ENCODE results near the gene KCNC3. TPM values are rescaled to one million over a fixed set of nuclear protein-coding genes. Genes with fewer than 3 reads are reported as not detected.

Gene KCNC3
- total RNA-seq, 1 donor from 2014 or later: not detected

DNA sequence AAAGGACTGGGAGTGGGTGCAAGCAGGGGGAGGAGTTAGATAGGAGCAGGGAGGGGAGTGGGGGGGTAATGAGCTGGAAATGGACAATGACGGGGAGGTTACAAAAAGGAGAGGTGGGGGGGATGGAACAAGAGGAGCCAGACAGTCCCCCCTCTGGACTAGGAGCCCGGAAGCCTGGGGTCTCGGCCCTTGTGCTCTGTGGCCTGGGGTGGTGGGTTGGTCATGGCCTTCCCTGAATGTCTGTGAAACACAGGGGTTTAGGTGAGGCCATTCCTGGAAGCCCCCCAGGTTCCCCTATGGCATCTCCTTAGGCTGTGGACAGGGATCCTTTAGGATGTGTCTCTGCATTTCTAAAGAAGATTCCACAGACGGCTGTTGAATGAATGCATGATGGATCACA, 12.1 kb downstream of the KCNC3 start:
- Histone ChIP-seq H3K79me2 (ENCODE audit: insufficient read depth, low read length) (no peaks in the 10 kb centered on the region), H2AFZ (ENCODE audit: low read depth, low read length) (no peak overlapping the region), H3K9me3 (ENCODE audit: insufficient read depth, low read depth, low read length) (no peaks in the 10 kb centered on the region), H3K27me3 (ENCODE audit: insufficient read depth, low read length) (peaks cover 14% of the 10 kb centered on the region), H3K36me3 (ENCODE audit: insufficient read depth, low read length) (no peaks in the 10 kb centered on the region), H4K20me1 (ENCODE audit: insufficient read depth, low read length) (no peaks in the 10 kb centered on the region), H3K9ac (ENCODE audit: low read length) (no peak overlapping the region), H3K4me1 (ENCODE audit: insufficient read depth, low read length) (no peaks in the 10 kb centered on the region), H3K4me3 (ENCODE audit: insufficient read depth, low read depth, low read length) (no peak overlapping the region), H3K27ac (ENCODE audit: low read depth, low read length) (no peak overlapping the region), H3K4me2 (ENCODE audit: low read length) (no peak overlapping the region)
- no peak overlapping the region for H3K27ac Mint-ChIP-seq (ENCODE audit: unreplicated experiment)
- H3K27me3 Mint-ChIP-seq (ENCODE audit: low read depth, unreplicated experiment): peaks cover 2% of the 10 kb centered on the region
- no peak for TF ChIP-seq EZH2 (IDR thresholded peaks at IDR 0.05; ENCODE audit: insufficient read depth, low read length)
- TF ChIP-seq CTCF (IDR thresholded peaks at IDR 0.05; ENCODE audit: insufficient read depth, low read depth, low read length): no peak
- FAIRE-seq (no peak), DNase-seq (ENCODE audit: low read depth) (no peak)
- no peaks in the 10 kb centered on the region for H3K36me3 Mint-ChIP-seq (ENCODE audit: low read depth, unreplicated experiment)
- H3K4me3 Mint-ChIP-seq (ENCODE audit: unreplicated experiment): no peak overlapping the region
- no peaks in the 10 kb centered on the region for H3K4me1 Mint-ChIP-seq (ENCODE audit: low read depth, unreplicated experiment)
- H3K9me3 Mint-ChIP-seq (ENCODE audit: unreplicated experiment): peaks cover 5% of the 10 kb centered on the region

GRCh38 chr19:50315773-50316448, 13.3 kb downstream of the KCNC3 start:
- Histone ChIP-seq H3K36me3 (ENCODE audit: insufficient read depth, low read length) (no peaks in the 10 kb centered on the region), H3K9me3 (ENCODE audit: insufficient read depth, low read depth, low read length) (no peaks in the 10 kb centered on the region), H3K4me1 (ENCODE audit: insufficient read depth, low read length) (no peaks in the 10 kb centered on the region), H3K4me2 (ENCODE audit: low read length) (peak overlapping the region; percentile 19), H3K79me2 (ENCODE audit: insufficient read depth, low read length) (no peaks in the 10 kb centered on the region), H3K9ac (ENCODE audit: low read length) (no peak overlapping the region), H3K4me3 (ENCODE audit: insufficient read depth, low read depth, low read length) (no peak overlapping the region), H3K27me3 (ENCODE audit: insufficient read depth, low read length) (peaks cover 14% of the 10 kb centered on the region), H2AFZ (ENCODE audit: low read depth, low read length) (no peak overlapping the region), H3K27ac (ENCODE audit: low read depth, low read length) (no peak overlapping the region), H4K20me1 (ENCODE audit: insufficient read depth, low read length) (no peaks in the 10 kb centered on the region)
- peaks cover 2% of the 10 kb centered on the region for H3K27me3 Mint-ChIP-seq (ENCODE audit: low read depth, unreplicated experiment)
- H3K4me1 Mint-ChIP-seq (ENCODE audit: low read depth, unreplicated experiment): no peaks in the 10 kb centered on the region
- TF ChIP-seq EZH2 (IDR thresholded peaks at IDR 0.05; ENCODE audit: insufficient read depth, low read length): no peak
- TF ChIP-seq CTCF (IDR thresholded peaks at IDR 0.05; ENCODE audit: insufficient read depth, low read depth, low read length): no peak
- H3K36me3 Mint-ChIP-seq (ENCODE audit: low read depth, unreplicated experiment): no peaks in the 10 kb centered on the region
- H3K4me3 Mint-ChIP-seq (ENCODE audit: unreplicated experiment): no peak overlapping the region
- DNase-seq (ENCODE audit: low read depth) (no peak), FAIRE-seq (no peak)
- H3K9me3 Mint-ChIP-seq (ENCODE audit: unreplicated experiment): peaks cover 5% of the 10 kb centered on the region
- H3K27ac Mint-ChIP-seq (ENCODE audit: unreplicated experiment): no peak overlapping the region
